HPDE6-E6E7 (cell line): Measurements from ENCODE around the gene U2AF1.
"Not testable (repeated sequence)": the region's sequence is repeated elsewhere in the genome, so short reads cannot be mapped to it uniquely, and the experiment has no call there.

ENCODE experiments used
- DNase-seq: peaks from one replicate; pipeline ENCODE4 v3.0.0; 2011; ENCODE audit warnings: missing footprints; ENCODE audit errors: extremely low spot score

U2AF1 gene, protein sequence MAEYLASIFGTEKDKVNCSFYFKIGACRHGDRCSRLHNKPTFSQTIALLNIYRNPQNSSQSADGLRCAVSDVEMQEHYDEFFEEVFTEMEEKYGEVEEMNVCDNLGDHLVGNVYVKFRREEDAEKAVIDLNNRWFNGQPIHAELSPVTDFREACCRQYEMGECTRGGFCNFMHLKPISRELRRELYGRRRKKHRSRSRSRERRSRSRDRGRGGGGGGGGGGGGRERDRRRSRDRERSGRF

DNA sequence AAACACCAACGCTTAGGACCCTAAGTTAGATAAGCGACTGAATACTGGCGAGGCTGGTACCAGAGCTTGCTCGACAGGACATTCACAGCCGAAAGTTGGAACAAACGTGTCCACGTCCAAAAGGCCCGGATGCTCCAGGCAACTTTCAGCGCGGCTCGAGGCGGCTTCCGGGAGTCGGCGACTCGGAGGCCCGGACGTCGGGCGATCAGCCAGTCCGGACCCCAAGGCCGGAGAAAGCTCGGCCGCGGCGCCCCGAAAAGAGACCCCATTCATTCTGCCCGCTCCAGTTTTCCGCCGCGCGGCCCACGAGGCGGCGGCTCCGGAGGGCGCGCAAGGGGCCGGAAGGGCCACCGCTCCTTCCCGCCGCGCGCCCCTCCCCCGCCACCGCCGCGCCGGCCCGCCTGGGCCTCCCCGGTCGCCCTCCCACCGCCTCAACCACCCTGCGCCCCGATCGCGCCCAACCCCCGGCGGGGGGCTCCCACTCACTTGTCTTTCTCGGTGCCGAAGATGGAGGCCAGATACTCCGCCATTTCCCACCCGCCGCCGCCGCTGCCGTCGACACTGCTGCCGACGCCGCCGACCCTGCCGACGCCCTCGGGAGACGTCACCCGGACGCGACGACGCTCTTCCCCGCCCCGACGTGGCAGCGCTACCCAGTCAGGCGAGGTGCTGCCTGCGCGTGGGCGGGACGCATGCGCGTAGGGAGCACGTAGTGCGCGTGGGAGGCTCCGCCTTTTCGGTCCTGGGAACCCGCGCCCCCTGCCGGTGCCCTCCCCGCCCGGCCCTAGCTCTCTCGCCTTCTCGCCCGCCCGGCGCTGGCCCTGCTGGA is at the start of gene U2AF1:
Gene U2AF1 (minus strand): TSS at position 606 of the 829 bp plus-strand sequence. CDS start 76 bp downstream, at position 530.
- not testable (repeated sequence) for DNase-seq

DNA sequence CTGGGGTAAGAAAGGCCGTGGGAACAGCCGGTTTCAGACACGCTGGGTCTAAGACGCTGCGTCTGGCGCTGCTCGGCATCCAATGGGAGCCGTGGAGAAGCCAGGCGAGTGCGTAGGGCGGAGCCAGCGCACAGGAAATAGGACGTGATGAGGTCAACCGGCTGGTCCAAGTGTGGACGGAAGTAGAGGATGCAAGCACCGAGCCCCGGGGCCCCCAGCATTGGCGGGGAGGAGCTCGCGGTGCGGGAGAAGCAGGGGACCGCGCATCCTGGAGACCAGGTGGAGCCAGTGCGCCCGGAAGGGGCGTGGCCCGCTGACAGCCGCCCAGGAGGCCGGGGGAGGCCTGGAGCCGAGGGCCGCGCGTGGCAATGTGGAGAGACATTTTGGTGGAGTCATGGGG is 46.2 kb upstream of the U2AF1 start:
- DNase-seq: not testable (repeated sequence)

DNA sequence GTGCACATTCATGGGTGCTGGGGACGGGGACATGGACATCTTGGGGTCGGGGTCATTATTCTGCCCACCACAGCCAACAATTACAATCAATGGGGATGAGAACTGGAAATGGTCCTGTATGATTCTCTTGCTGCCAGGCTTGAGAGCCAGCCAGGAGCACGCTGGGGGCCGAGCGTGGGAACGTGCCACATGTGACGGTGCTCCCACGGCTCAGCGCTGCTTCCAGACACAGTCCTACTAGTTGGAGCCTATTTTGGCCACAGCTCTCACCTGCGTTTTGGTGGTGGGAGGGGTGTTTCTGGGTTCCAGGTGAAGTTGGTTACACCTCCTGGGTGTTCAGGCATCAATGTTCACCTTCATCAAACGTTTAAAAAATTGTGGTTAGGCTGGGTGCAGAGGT is 42.0 kb upstream of the U2AF1 start:
- not testable (repeated sequence) for DNase-seq

DNA sequence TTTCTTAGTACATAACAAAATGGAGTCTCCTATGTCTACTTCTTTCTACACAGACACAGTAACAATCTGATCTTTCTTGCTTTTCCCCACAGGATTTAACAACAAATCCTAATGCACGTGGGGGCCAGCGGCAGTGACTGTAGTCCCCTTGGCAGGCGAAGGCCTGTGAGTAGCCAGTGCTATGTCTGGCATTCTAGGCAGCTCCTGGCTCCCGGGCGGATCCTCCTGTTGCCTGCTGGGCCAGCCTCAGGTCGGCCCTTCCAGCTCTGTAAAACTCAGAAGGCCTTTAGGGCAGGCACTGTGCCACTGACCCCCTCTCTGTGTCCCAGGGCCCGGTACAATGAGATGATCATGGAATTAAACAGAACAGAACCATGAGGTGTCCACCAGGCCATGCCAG is 40.6 kb upstream of the U2AF1 start:
- not testable (repeated sequence) for DNase-seq

DNA sequence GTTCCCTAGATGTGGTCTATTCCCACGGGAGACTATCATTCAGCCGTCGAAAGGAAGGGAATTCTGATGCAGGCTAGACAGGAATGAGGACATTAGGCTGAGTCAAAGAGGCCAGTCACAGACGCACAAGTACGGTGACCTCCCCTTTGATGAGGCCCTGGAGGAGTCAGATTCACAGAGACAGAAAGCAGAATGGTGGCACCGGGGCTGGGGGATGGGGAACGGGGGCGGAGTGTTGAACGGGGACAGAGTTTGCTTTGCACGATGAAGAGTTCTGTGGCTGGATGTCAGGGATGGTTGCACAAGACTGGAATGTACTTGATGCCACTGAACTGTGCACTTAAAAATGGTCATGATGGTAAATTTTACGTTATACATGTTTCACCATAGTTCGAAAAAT is 39.3 kb upstream of the U2AF1 start:
- DNase-seq: not testable (repeated sequence)

DNA sequence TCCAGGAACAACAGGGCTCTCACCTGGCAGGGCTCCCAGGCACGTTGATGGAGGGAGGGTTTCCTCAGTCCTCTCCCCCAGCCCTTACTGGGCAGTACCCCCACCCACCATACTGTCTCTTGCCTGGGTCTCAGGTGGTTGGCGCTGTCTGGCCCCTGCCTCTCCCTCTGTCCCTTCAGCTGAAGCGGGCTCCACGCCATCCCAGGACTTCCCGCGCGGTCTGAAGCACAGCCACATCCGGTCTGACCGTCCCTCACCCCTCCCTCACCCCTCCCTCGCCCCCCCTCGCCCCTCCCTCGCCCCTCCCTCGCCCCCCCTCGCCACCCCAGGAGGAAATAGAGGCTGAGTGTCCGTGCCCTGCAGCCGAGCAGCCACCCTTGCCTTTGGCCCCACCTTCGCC is 34.0 kb upstream of the U2AF1 start:
- not testable (repeated sequence) for DNase-seq

DNA sequence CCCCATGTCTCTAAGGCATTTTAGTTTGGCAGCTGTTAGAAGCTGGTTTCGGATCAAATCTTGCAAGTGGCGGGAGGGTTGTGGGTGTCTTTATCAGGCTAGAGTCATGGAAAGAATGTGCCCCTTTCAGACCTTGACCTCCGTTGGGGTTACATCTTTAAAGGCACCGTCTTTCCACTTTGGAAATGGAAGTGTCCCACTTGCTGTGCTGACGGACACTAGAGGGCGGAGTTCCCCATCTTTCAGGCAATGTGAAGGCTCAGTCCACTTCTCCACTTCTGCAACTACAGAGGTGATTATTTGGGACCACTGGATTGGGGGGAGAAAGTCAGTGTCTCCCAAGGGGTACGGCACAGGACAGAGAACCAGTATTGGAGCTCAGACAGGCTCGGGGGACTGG is 31.6 kb upstream of the U2AF1 start:
- DNase-seq: not testable (repeated sequence)

DNA sequence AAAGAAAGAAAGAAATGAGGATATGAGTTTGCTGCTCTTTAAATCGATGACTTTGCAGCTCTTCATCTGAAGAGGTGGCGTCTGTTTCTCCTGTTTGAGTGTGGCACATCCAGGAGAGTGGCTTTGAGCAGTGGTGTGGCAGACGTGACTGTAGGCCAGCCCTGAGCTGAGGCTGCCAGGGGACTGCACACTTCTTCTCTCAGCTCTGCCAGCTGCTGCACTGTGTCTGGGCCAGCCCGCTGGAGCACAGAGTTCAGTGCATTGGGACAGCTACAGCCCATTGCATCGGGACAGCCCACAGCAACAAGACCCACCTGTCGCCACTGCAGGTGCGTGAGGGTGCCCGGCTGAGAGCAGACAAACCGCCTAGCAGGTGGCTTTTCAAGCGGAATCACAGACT is 27.1 kb upstream of the U2AF1 start:
- DNase-seq: not testable (repeated sequence)

DNA sequence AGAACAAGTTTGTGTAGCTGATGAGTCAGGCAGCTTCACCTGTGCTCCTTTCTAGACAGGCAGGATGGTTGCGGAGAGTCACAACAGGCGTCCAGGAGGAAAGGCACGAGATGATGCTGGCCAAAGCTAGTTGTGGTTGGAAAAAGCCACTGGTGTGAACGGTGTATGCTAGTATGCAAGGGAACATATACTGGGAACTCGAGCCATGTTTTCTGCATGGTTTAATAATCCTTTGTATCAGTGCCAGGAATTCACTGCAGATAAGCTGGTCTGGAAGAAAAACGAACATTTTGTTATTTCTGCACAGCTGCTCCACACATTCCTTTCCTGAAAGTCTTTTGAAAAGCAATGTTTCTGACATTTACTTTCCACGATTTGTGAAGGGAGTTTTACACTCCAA is 22.7 kb upstream of the U2AF1 start:
- not testable (repeated sequence) for DNase-seq

DNA sequence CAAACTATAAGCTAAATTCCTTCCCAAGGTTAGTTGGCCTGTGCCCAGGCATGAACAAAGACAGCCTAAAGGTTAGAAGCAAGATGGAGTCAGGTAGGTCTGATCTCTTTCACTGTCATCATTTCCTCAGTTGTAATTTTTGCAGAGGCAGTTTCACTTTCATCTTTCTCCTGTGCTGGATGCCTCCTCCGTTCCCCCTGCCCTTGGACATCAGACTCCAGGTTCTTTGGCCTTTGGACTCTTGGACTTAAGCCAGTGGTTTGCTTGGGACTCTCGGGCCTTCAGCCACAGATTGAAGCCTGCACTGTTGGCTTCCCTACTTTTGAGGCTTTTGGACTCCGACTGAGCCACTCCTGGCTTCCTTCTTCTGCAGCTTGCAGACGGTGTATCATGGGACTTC is 8.6 kb upstream of the U2AF1 start:
- DNase-seq: not testable (repeated sequence)

DNA sequence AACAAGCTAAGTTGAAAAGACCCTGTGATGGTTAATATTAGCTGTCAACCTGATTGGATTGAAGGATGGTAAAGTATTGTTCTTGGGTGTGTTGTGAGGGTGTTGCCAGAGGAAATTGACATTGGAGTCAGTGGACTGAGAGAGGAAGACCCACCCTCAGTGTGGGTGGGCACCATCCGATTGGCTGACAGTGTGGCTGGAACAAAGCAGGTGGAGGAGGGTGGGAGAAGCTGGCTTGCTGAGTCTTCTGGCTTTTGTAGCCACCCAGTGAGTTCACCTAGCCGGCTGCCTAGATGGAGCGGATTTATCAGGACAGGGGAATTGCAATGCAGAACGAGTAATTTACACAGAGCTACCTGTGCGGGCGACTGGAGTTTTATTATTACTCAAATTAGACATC is 7.1 kb upstream of the U2AF1 start:
- DNase-seq: not testable (repeated sequence)

DNA sequence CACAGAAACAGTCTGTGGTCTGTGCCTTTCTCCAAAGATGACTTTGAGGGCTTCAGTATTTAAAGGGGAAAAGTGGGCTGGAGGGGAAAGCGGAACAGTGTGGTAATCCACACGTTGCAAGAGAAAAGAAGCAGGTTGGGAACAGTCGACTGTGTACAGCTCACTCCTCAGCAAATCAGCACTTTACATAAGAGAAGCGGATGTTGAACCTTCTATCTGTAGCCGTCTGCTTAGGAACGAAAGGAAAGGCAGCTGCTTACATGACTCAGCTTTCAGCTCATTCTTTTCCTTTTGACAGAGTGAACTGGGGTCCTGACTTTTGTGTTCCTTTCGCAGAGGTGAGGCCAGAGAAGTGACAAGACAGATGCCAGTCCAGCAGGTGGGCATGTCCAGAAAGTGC is 1.6 kb upstream of the U2AF1 start:
- DNase-seq: not testable (repeated sequence)

DNA sequence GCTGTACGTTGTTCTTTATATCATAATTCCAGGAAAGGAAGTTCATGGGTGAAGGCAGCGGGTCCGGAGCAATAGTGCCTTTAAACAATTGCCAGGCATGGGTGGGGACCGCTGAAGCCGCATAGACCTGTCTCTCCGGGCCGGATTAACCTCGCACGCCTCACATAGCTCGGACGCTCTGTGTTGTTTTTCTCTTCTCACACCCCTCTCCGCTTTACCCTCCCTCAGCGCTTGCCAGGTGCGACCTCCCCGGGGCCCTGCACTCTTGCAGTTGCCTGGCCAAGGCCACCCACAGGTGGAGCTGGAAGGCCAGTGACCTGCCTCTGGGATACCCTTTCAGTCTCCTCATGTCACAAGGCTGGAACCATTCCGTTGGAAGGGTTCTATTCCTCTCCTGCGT is 807 bp upstream of the U2AF1 start:
- not testable (repeated sequence) for DNase-seq

DNA sequence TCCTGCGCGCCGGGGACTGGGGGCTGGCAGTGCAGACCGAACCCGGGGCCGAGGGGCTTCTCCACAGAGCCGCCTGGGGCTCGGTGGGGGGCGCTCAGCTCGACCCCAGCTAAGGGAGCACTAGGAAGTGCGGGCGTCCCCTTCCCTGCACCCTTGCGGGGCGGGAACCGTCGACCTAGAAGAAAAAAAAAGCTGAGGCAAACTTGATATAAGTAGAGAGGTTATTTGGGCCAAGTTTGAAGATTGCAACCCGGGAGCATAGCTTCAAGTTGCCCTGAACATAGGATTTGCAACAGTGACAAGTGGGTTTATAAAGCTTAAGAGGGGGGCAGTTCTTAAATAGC is 396 bp upstream of the U2AF1 start:
- not testable (repeated sequence) for DNase-seq

DNA sequence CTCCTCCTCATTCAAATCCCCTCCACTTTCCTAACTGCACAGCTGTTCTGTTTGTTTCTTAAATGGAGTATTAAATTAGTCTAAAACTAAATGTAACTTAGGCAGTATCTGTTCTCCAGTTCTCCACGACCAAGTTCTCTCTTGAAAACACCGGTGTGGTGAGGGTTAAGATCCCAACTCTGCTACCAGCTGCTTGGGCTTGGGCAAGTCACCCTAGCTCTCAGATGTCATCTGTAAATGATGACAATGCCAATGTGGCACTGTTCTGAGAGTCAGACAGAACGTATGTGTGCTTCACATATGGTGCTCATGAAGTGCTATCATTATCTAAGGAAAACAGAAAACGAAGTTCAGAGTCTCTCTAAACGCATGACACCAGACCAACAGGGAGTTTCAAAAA is 2.7 kb downstream of the U2AF1 start:
- not testable (repeated sequence) for DNase-seq

DNA sequence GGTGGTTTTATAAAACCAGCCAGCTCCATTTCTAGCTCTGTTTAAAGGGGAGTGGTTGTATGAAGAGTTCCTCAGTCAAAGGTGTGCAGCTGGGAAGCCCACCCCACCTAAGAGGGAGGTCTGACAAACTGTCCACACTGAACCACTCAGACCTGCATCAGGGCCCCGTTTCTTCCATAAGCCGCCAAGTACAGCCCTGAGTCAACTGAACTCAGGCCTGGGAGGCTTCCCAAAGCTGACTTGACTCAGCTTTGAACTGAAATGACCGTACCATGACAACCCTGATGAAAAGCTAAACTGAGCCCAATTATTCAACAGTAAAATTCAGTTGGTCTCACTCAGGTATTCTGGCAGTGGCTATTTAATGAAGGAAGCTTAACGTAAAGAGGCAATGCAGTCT is 5.1 kb downstream of the U2AF1 start:
- DNase-seq: not testable (repeated sequence)

DNA sequence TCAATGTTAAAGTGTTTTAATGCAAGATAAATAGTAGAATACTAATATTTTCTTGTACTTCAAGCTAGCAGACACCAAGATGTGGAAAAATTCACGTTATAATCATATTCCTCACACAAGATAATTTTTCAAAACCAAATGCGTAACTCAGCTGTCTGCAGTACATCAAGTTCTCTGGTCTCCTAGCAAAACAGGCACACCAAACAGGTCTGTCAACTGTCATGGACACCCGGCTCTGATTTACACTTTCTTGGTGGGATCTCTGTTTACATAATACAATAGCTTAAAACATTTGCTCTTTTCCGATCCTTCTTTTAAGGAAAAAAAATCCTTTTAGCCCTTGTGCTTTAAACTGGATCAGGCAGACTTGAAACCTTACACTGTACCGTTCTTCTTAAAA is 5.7 kb downstream of the U2AF1 start:
- not testable (repeated sequence) for DNase-seq

DNA sequence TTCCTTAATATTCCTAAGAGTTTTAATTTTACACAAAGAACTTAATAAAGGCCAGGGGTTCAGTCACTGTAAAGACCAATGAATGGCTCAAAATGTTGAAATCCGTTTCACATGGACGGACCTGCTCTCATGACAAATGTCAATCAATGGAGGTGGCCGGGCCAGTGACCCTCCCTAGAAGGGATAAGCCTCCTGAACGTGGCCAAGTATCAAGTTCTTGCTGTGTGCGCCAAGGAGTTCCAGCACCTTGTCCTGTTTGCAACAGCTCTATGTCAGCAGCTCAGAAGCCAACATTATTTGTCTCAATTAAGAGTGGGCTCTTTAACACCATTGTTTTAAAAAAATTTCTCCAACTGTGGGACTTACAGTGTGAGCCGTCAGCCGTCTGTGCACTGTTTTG is 6.4 kb downstream of the U2AF1 start:
- not testable (repeated sequence) for DNase-seq

DNA sequence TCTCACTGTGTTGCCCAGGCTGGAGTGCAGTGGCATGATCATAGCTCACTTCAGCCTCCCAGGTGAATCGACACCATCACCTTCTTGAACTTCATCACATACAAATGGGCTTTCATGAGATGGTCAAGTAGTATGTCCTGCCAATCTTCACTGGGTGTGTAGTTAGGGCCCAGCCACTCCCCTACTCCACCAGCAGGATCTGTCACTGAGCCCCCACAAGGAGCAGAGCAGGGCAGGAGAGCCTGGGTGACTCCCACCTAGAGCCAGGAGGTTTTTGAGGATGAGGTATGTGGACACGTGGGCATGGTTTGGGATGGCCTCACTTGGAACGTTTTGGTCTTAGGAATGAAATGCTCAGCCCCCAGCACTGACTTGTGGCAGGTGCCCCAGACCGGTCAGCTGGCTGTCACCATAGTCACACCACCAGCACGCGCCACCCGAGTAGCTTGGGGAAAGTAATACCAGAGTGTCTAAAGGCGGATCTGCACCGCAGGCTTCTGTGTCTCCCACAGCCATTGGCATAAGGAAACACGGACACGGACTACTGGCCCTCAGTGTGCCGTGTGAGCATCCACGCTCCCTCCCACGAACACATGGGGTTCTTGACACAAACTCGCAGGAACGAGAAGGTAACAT is 15.3 kb downstream of the U2AF1 start:
- DNase-seq: not testable (repeated sequence)

DNA sequence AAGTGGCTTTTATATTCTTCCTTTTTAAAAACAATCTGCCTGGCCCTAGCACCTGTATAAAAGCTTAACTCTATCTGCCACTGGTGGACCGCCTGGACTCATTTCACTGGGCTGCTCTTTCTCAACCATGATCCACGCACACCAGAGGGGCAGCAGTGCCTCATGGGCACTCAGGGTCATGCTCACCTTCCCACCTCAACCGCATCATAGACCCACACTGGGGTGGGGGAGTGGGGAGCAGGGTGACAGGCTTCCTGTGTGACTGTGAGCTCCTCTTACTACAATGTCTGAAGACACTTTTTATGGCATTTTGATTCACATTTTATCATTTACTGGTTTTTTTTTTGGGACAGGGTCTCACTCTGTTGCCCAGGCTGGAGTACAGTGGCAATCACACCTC is 16.4 kb downstream of the U2AF1 start:
- not testable (repeated sequence) for DNase-seq

DNA sequence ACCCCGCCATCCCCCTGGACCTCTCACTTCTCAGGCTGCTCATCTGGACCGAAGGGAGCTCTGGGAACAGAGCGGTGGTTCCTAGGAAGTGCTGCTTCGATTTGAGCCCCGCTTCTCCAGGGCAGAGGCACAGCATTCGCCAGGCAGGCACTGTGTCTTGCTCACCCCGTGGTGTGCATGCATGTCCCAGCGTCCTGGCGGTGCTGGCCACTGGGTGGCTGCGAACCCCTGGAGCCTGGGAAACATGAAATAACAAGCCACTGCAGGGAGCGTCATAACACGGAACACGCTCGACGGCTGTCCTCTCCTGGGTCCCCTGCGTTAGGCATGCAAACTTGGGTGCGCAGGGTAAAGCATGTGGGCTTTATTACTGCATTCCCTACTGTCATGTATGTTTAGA is 17.9 kb downstream of the U2AF1 start:
- DNase-seq: not testable (repeated sequence)

DNA sequence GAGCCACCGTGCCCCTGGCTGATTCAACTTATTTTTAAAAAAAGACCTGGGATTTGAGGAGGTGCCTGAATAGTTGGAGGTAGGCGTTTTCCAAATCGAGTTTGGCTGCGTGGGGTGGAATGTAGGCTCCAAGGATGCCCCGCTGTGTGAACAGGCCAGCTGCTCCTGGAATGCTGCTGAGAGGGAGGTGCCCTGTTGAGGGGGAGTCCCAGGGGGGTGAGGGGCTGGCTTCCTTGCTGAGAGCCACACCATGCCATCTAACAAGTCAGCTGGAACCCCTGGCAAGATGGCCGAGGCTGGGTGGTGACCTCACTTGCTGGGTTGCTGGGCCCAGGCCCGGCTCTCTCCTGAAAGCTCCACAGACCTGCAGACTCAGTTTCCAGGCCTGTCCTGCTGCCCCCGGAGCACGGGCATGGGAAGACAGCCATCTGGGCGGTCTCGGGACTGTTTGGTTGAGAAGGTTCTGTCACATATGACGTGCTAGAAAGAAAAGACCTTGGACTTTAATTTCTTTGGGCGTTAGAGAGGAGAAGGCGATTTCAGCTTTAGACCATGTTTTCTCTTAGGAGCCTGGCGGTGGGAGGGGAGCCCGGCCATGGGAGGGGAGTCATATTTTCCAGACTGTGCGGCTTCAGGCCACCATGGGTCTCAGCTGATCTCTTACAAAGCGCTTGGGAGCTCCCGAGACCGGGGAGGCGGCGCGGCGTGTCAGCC is 24.6 kb downstream of the U2AF1 start:
- DNase-seq: not testable (repeated sequence)
